WTC11 (cell line): ENCODE data around the gene GRK6. TPM values are rescaled to one million over a fixed set of nuclear protein-coding genes. Genes with fewer than 3 reads are reported as not detected.

Source experiments
- ATAC-seq: fragments of 200-7000 bp; cut with Tn5 transposase; 2 replicates; pipeline ENCODE4 v1.10.0; 2021; ENCODE audit warnings: mild to moderate bottlenecking, moderate library complexity
- CTCF ChIA-PET: fragments of 300-600 bp; sonication (Branson Sonifier 250); formaldehyde crosslinking; loops from one replicate; lab custom pipeline; 2021; ENCODE audit warnings: antibody characterized with exemption; lab: Charles Lee
- POLR2A ChIA-PET: fragments of 350-600 bp; sonication (Branson Sonifier 250); formaldehyde crosslinking; loops from one replicate; lab custom pipeline; 2021; ENCODE audit warnings: antibody characterized with exemption; lab: Charles Lee
- DNase-seq: peaks from one replicate; pipeline ENCODE4 v3.0.0; 2021; ENCODE audit warnings: low spot score
- H3K27ac Mint-ChIP-seq: 2 replicates; pipeline ENCODE4 v1.8.0; 2021; ENCODE audit warnings: mixed read lengths
- H3K27me3 Mint-ChIP-seq: 2 replicates; pipeline ENCODE4 v1.8.0; 2021; ENCODE audit warnings: low read depth, mild to moderate bottlenecking, moderate library complexity, mixed read lengths
- H3K36me3 Mint-ChIP-seq: 2 replicates; pipeline ENCODE4 v1.8.0; 2021; ENCODE audit warnings: mixed read lengths
- H3K4me1 Mint-ChIP-seq: 2 replicates; pipeline ENCODE4 v1.8.0; 2022; ENCODE audit warnings: mixed read lengths
- H3K4me3 Mint-ChIP-seq: 2 replicates; pipeline ENCODE4 v1.8.0; 2021; ENCODE audit warnings: mild to moderate bottlenecking, moderate library complexity, mixed read lengths
- H3K9me3 Mint-ChIP-seq: 2 replicates; pipeline ENCODE4 v1.8.0; 2021; ENCODE audit warnings: mixed read lengths
- CREB1 ChIP-seq: sonication (generic); formaldehyde crosslinking; IDR thresholded peaks from 2 replicates; pipeline ENCODE4 v1.8.0; 2023; ENCODE audit warnings: mild to moderate bottlenecking, missing genetic modification reagents
- GRHL2 ChIP-seq: fragments of 250-450 bp; sonication (Bioruptor Pico); IDR thresholded peaks from 2 replicates; pipeline ENCODE4 v1.8.0; 2022; ENCODE audit warnings: mild to moderate bottlenecking, moderate library complexity; ENCODE audit not compliant: insufficient replicate concordance, severe bottlenecking
- MYBL2 ChIP-seq: sonication (generic); formaldehyde crosslinking; IDR thresholded peaks from 2 replicates; pipeline ENCODE4 v1.8.1; 2023; ENCODE audit warnings: mild to moderate bottlenecking, moderate library complexity, missing genetic modification reagents
- SMAD3 ChIP-seq: sonication (generic); formaldehyde crosslinking; IDR thresholded peaks from 2 replicates; pipeline ENCODE4 v1.8.0; 2022; ENCODE audit warnings: missing genetic modification reagents, mild to moderate bottlenecking, borderline replicate concordance
- TP53 ChIP-seq: sonication (generic); formaldehyde crosslinking; IDR thresholded peaks from 2 replicates; pipeline ENCODE4 v1.8.1; 2023; ENCODE audit warnings: mild to moderate bottlenecking, missing genetic modification reagents
- ZNF121 ChIP-seq: sonication (generic); formaldehyde crosslinking; IDR thresholded peaks from 2 replicates; pipeline ENCODE4 v1.8.0; 2023; ENCODE audit warnings: missing genetic modification reagents
- total RNA-seq: library from RNA; stranded (reverse); gene quantifications from 3 replicates; pipeline ENCODE4 v1.2.3, GENCODE V29; 2021
- TF ChIP-seq, protein P1 (sequence below): sonication (generic); formaldehyde crosslinking; IDR thresholded peaks from 2 replicates; pipeline ENCODE4 v1.8.0; 2022; ENCODE audit warnings: mild to moderate bottlenecking, missing genetic modification reagents
- TF ChIP-seq, protein P2 (sequence below): sonication (generic); formaldehyde crosslinking; IDR thresholded peaks from 2 replicates; pipeline ENCODE4 v1.8.1; 2022; ENCODE audit warnings: mild to moderate bottlenecking, missing genetic modification reagents, moderate library complexity, borderline replicate concordance
- TF ChIP-seq, protein P3 (sequence below): sonication (generic); formaldehyde crosslinking; IDR thresholded peaks from 2 replicates; pipeline ENCODE4 v1.8.1; 2023; ENCODE audit warnings: mild to moderate bottlenecking, moderate library complexity, missing genetic modification reagents
- TF ChIP-seq, protein P4 (sequence below): fragments of 250-450 bp; sonication (Bioruptor Pico); conservative IDR thresholded peaks from 2 replicates; pipeline ENCODE4 v1.9.0; 2021; ENCODE audit warnings: mild to moderate bottlenecking
- TF ChIP-seq, protein P5 (sequence below): sonication (generic); formaldehyde crosslinking; IDR thresholded peaks from 2 replicates; pipeline ENCODE4 v1.8.1; 2023; ENCODE audit warnings: mild to moderate bottlenecking, missing genetic modification reagents

The GRK6 gene
- total RNA-seq, 1 experiment from 2014 or later = 69.2 TPM

DNA sequence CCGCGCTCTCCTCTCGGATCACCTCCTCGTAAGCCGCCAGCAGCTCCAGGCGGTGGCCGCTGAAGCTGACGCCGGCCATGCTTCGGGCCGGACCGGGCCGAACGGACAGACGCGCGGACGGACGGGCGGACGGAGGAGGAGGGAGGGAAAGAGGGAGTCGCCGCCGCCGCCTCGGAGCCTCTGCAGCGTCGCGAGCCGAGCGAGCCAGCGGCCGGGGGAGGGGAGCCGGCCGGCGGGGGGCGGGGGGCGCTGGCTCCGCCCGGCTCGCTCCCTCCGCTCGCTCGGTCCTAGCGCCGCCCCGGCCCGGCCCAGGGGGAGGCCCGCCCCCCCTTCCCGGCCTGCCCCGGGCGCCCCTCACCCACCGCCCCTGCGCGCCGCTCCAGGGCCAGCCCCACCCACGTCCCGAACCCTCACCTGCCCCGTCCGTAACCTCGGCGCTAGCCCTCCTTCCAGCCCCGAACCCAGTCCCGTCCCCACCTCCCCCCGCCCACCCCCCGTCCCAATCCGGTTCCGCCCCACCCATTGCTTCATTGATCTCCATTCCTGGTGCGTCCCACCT is 47.0 kb downstream of the GRK6 start, which contains the start of gene DBN1:
DBN1 (minus strand) TSS at position 192 of the 559 bp plus-strand sequence; CDS start at position 79, 113 bp downstream.
- no peaks in the 10 kb centered on the region for H3K27me3 Mint-ChIP-seq
- ChIA-PET CTCF (interaction anchor here (1.1 to 16.7 kb wide), 8 partner anchors 16 to 164 kb away, joined by 3 to 230 read pairs (median 9); partner anchors contain the start of gene PDLIM7), POLR2A (interaction anchor here (0.5 to 6.0 kb wide), 3 partner anchors 18 to 595 kb away, joined by 3 to 53 read pairs (median 17); partner anchors contain the start of gene PDLIM7)
- peaks cover 11% of the 10 kb centered on the region for H3K36me3 Mint-ChIP-seq
- TF ChIP-seq, protein P1, sequence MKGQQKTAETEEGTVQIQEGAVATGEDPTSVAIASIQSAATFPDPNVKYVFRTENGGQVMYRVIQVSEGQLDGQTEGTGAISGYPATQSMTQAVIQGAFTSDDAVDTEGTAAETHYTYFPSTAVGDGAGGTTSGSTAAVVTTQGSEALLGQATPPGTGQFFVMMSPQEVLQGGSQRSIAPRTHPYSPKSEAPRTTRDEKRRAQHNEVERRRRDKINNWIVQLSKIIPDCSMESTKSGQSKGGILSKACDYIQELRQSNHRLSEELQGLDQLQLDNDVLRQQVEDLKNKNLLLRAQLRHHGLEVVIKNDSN (CRISPR knock-in tag) = no peak
- TF ChIP-seq, protein P2, sequence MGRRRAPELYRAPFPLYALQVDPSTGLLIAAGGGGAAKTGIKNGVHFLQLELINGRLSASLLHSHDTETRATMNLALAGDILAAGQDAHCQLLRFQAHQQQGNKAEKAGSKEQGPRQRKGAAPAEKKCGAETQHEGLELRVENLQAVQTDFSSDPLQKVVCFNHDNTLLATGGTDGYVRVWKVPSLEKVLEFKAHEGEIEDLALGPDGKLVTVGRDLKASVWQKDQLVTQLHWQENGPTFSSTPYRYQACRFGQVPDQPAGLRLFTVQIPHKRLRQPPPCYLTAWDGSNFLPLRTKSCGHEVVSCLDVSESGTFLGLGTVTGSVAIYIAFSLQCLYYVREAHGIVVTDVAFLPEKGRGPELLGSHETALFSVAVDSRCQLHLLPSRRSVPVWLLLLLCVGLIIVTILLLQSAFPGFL (CRISPR knock-in tag) = no peak
- TF ChIP-seq, protein P3, sequence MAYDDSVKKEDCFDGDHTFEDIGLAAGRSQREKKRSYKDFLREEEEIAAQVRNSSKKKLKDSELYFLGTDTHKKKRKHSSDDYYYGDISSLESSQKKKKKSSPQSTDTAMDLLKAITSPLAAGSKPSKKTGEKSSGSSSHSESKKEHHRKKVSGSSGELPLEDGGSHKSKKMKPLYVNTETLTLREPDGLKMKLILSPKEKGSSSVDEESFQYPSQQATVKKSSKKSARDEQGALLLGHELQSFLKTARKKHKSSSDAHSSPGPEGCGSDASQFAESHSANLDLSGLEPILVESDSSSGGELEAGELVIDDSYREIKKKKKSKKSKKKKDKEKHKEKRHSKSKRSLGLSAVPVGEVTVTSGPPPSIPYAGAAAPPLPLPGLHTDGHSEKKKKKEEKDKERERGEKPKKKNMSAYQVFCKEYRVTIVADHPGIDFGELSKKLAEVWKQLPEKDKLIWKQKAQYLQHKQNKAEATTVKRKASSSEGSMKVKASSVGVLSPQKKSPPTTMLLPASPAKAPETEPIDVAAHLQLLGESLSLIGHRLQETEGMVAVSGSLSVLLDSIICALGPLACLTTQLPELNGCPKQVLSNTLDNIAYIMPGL = peak; percentile 7; the same call in 1 of the 2 replicates
- peak within 1 kb of the TSS; percentile 69 for H3K27ac Mint-ChIP-seq
- ATAC-seq = peak; percentile 51
- DNase-seq = peak; percentile 64
- H3K4me1 Mint-ChIP-seq = peaks cover 56% of the 10 kb centered on the region
- no peaks in the 10 kb centered on the region for H3K9me3 Mint-ChIP-seq
- peak within 1 kb of the TSS; percentile 76 for H3K4me3 Mint-ChIP-seq

DNA sequence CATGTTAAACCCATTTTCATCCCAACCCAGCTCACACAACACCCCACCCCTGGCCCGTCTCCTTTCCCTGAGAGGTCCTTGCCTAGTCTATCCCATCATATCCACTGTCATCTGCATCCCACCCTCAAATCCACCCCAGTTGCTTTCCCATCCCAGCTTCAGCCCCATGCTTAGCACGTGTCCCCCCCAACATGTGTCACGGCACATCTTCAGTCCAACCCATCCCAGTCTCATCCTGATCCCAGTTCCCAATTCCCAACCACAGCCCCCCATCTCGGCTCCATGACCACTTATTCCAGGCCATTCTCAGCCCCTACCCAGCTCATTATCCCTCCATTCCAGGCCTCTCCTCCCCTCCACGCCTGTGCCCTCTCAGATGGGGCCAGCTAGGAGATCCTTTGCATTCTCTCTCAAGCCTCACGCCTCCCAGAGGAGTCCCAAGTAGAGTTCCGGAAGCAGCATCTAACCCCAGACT is 47.6 kb downstream of the GRK6 start:
- peak overlapping the region; percentile 64 for H3K4me3 Mint-ChIP-seq
- CTCF ChIA-PET = interaction anchor here (1.1 to 16.7 kb wide), 5 partner anchors 17 to 164 kb away, joined by 3 to 230 read pairs (median 6); partner anchors contain the start of gene PDLIM7
- H3K9me3 Mint-ChIP-seq = no peaks in the 10 kb centered on the region
- peaks cover 56% of the 10 kb centered on the region for H3K4me1 Mint-ChIP-seq
- ATAC-seq (0 out of 2 replicates have a peak, but pooled peaks have one; percentile 0), DNase-seq (no peak)
- TF ChIP-seq ZNF121 (CRISPR knock-in tag) = peak; percentile 49; the same call in 1 of the 2 replicates
- TF ChIP-seq TP53 = 0 out of 2 replicates have a peak, but pooled peaks have one; percentile 24
- no peak for TF ChIP-seq CREB1
- peaks cover 6% of the 10 kb centered on the region for H3K36me3 Mint-ChIP-seq
- H3K27me3 Mint-ChIP-seq = no peaks in the 10 kb centered on the region
- H3K27ac Mint-ChIP-seq = peak overlapping the region; percentile 69
- POLR2A ChIA-PET = interaction anchor here (0.5 to 6.0 kb wide), 3 partner anchors 15 to 595 kb away, joined by 3 to 53 read pairs (median 5); partner anchors contain the start of gene PDLIM7

DNA sequence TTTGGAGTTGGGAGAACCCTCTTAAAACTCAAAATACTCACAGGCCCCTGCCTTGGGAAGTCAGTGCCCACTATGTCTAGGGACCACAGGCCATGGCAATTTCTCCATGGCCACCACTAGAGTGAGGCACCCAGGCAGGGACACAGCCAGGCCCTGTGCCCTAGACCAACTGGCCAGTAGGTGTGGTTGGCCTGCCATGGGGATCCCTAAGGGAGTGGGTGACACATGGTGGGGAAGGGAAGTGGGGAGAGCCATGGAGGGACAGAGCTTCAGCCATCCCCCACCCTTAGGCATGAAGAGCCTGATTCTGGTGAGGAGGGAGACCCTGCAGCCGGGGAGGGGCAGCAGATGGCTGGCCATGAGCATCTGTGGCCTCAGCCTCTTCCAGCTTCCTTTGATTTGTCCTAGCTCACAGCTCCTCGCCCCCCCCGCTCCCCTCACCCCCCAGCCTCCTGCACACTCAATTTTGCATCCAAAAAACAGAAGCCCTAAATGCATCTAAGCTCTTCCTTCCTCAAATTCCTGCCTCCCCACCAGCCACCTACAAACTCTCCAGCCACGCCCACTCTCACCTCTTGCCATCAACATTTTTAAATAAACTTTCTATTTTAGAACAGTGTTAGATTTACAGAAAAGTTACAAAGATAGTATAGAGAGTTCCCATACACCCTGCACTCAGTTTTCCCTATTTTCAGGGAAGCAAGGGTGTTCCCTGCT is 48.5 kb downstream of the GRK6 start:
- ATAC-seq = no peak
- ChIA-PET POLR2A (interaction anchor here (1.4 to 6.0 kb wide), 3 partner anchors 14 to 21 kb away, joined by 5 to 53 read pairs (median 43); partner anchors contain the start of gene PDLIM7), CTCF (interaction anchor here (1.1 to 16.7 kb wide), 4 partner anchors 18 to 165 kb away, joined by 3 to 230 read pairs (median 16); partner anchors contain the start of gene PDLIM7)
- Mint-ChIP-seq H3K27me3 (no peaks in the 10 kb centered on the region), H3K36me3 (peaks cover 4% of the 10 kb centered on the region; the same call in 1 of the 2 replicates), H3K4me1 (peaks cover 49% of the 10 kb centered on the region), H3K27ac (no peak overlapping the region), H3K9me3 (no peaks in the 10 kb centered on the region), H3K4me3 (peak overlapping the region; percentile 64; the same call in 1 of the 2 replicates)
- TF ChIP-seq, protein P4, sequence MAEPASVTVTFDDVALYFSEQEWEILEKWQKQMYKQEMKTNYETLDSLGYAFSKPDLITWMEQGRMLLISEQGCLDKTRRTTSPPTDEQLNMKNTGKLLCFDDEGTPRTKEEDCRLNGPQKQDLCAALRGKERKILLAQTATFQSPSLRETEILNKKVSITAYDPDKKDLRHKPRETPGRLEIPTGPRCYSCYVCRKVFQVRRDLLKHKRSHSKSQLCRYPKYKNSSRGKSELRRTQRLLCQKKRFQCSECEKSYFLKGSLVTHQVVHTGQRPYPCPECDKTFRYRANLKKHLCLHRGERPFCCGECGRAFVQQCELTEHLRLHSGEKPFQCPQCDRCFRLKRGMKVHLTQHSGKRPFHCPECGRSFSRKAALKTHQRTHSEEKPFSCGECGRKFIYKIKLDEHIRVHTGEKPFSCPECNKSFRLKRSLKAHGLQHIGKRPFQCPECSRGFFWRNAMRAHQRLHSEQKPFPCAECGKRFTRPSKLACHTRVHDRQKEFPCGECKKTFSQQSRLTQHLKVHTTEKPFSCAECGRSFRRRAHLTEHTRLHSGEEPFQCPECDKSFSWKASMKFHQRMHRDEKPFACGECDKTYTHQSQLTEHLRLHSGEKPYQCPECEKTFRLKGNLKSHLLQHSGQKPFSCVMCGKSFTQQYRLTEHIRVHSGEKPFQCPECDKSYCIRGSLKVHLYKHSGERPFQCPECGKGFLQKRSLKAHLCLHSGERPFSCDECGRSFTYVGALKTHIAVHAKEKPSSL = no peak
- TF ChIP-seq GRHL2 (CRISPR knock-in tag) = no peak
- no peak for TF ChIP-seq MYBL2 (CRISPR knock-in tag)
- TF ChIP-seq SMAD3 (CRISPR knock-in tag) = no peak
- TF ChIP-seq, protein P5, sequence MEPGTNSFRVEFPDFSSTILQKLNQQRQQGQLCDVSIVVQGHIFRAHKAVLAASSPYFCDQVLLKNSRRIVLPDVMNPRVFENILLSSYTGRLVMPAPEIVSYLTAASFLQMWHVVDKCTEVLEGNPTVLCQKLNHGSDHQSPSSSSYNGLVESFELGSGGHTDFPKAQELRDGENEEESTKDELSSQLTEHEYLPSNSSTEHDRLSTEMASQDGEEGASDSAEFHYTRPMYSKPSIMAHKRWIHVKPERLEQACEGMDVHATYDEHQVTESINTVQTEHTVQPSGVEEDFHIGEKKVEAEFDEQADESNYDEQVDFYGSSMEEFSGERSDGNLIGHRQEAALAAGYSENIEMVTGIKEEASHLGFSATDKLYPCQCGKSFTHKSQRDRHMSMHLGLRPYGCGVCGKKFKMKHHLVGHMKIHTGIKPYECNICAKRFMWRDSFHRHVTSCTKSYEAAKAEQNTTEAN (CRISPR knock-in tag) = no peak
- DNase-seq = no peak
